Chondrocyte (in vitro differentiated cells): ENCODE data around the gene ST7L. TPM values are rescaled to one million over a fixed set of nuclear protein-coding genes. Genes with fewer than 3 reads are reported as not detected.
"Not testable (repeated sequence)": the region's sequence is repeated elsewhere in the genome, so short reads cannot be mapped to it uniquely, and the experiment has no call there.

Source experiments
- DNase-seq: peaks from one replicate; pipeline ENCODE4 v3.0.0; 2021; ENCODE audit warnings: mixed read lengths, low spot score
- H3K27ac Mint-ChIP-seq: one replicate; pipeline ENCODE4 v1.8.0; 2021; ENCODE audit warnings: mild to moderate bottlenecking, moderate library complexity, mixed read lengths; ENCODE audit not compliant: unreplicated experiment
- H3K27me3 Mint-ChIP-seq: 2 replicates; pipeline ENCODE4 v1.8.0; 2021; ENCODE audit warnings: low read depth, mixed read lengths
- H3K36me3 Mint-ChIP-seq: 2 replicates; pipeline ENCODE4 v1.8.0; 2021; ENCODE audit warnings: low read depth, mixed read lengths
- H3K4me1 Mint-ChIP-seq: 2 replicates; pipeline ENCODE4 v1.8.0; 2021; ENCODE audit warnings: low read depth, mild to moderate bottlenecking, mixed read lengths
- H3K4me3 Mint-ChIP-seq: one replicate; pipeline ENCODE4 v1.8.0; 2021; ENCODE audit warnings: mild to moderate bottlenecking, moderate library complexity, mixed read lengths; ENCODE audit not compliant: unreplicated experiment
- H3K9me3 Mint-ChIP-seq: 2 replicates; pipeline ENCODE4 v1.8.0; 2021; ENCODE audit warnings: low read depth, mixed read lengths
- CTCF ChIP-seq: fragments of 200-600 bp; sonication (generic); IDR thresholded peaks from 2 replicates; pipeline ENCODE4 v1.5.0; 2021; ENCODE audit warnings: antibody characterized with exemption, mild to moderate bottlenecking, moderate library complexity
- total RNA-seq: library from RNA; stranded (reverse); gene quantifications from 3 replicates; pipeline ENCODE4 v1.2.1, GENCODE V29; 2021

Gene ST7L
- total RNA-seq, 1 donor from 2014 or later: 14.4 TPM

- TF ChIP-seq CTCF: no peak
- DNase-seq: no peak
- Mint-ChIP-seq H3K27ac (no peak overlapping the region), H3K36me3 (no peaks in the 10 kb centered on the region), H3K9me3 (no peaks in the 10 kb centered on the region), H3K4me1 (no peaks in the 10 kb centered on the region), H3K4me3 (no peak overlapping the region), H3K27me3 (no peaks in the 10 kb centered on the region)
Measured at GRCh38 chr1:112488141-112488540, 130.8 kb downstream of the ST7L start.

- not testable (repeated sequence) for H3K27me3 Mint-ChIP-seq, H3K4me3 Mint-ChIP-seq, H3K9me3 Mint-ChIP-seq, H3K36me3 Mint-ChIP-seq, H3K4me1 Mint-ChIP-seq, DNase-seq, H3K27ac Mint-ChIP-seq
Measured at GRCh38 chr1:112487686-112488085, 131.3 kb downstream of the ST7L start.

- not testable (repeated sequence) for H3K27me3 Mint-ChIP-seq, H3K4me3 Mint-ChIP-seq, H3K36me3 Mint-ChIP-seq, DNase-seq, H3K4me1 Mint-ChIP-seq, H3K27ac Mint-ChIP-seq, H3K9me3 Mint-ChIP-seq
Measured at GRCh38 chr1:112486063-112486462, 132.9 kb downstream of the ST7L start.

GRCh38 chr1:112478314-112478713, 140.6 kb downstream of the ST7L start:
- Mint-ChIP-seq H3K4me3 (no peak overlapping the region), H3K9me3 (peaks cover 30% of the 10 kb centered on the region), H3K36me3 (peaks cover 19% of the 10 kb centered on the region), H3K27me3 (no peaks in the 10 kb centered on the region), H3K4me1 (no peaks in the 10 kb centered on the region), H3K27ac (no peak overlapping the region)
- no peak for DNase-seq
- TF ChIP-seq CTCF: no peak

GRCh38 chr1:112477550-112477949, 141.4 kb downstream of the ST7L start:
- Mint-ChIP-seq H3K4me1 (no peaks in the 10 kb centered on the region), H3K36me3 (peaks cover 19% of the 10 kb centered on the region), H3K27me3 (no peaks in the 10 kb centered on the region), H3K9me3 (peaks cover 30% of the 10 kb centered on the region), H3K27ac (no peak overlapping the region), H3K4me3 (no peak overlapping the region)
- TF ChIP-seq CTCF: no peak
- DNase-seq: no peak

Other genes starting within 250 kb of the ST7L start
- 52.2 to 58.7 TPM (median 52.4 TPM) in 3 replicates for gene CTTNBP2NL, start 222.9 kb downstream of the ST7L start, total RNA-seq
- gene WNT2B, start 110.2 kb downstream of the ST7L start, total RNA-seq: 2.8 to 6.0 TPM (median 6.0 TPM) in 3 replicates
- 121 to 130 TPM (median 121 TPM) in 3 replicates for gene CAPZA1, start 691 bp upstream of the ST7L start, total RNA-seq
- gene MOV10, start 55.5 kb upstream of the ST7L start, total RNA-seq: 40.8 to 59.6 TPM (median 45.9 TPM) in 3 replicates
- gene RHOC, start 88.0 kb upstream of the ST7L start, total RNA-seq: 303 to 446 TPM (median 444 TPM) in 3 replicates
- 0.59 to 0.87 TPM (median 0.85 TPM) in 3 replicates for gene PPM1J, start 96.2 kb upstream of the ST7L start, total RNA-seq